Fibroblast of skin of back (primary cell): ENCODE measurements around the gene RBFOX1.

Source experiments
- DNase-seq: peaks from one replicate; pipeline ENCODE4 v3.0.0-alpha.2; 2013

Gene RBFOX1

GRCh38 chr16:7534749-7535148 is 202.1 kb downstream of the RBFOX1 start:
- DNase-seq = no peak

DNA sequence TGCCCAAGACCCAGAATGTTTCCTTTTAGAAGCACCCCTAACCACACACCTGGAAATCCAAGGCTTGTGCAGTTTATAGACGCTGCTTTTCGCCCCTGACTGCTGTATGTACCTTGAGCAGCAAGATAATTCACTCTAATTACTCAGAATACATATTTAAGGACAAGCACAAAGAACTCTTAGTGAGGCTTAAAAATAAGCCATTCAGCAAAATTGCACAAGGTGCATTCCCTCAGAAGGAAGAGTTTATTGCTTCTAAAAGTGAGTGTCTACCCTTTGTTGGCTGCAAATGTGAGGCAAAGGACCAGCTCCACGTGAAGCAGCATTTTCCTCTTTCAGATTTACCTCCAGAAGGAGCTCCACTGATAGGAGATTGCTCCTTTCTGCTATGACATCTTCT is 208.4 kb downstream of the RBFOX1 start:
- no peak for DNase-seq

DNA sequence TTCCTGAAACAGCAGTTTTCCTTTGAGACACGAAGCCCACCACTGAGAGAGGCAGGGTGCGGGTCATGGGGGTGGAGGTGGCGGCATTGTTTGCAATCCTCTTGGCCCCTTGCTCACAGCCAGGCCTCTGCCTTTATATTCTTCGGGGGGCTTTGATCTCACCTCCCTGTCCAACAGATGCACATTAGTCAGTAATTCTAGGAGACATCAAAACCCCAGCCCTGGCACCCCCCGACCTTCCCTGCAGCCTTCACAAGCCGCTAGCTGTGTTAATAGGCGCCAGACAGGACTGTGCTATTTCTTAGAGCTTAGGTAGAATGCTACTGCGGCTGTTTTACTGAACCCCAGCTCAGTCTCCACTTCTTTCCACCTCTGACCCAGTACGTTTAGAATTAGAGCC is 212.6 kb downstream of the RBFOX1 start:
- DNase-seq = no peak

DNA sequence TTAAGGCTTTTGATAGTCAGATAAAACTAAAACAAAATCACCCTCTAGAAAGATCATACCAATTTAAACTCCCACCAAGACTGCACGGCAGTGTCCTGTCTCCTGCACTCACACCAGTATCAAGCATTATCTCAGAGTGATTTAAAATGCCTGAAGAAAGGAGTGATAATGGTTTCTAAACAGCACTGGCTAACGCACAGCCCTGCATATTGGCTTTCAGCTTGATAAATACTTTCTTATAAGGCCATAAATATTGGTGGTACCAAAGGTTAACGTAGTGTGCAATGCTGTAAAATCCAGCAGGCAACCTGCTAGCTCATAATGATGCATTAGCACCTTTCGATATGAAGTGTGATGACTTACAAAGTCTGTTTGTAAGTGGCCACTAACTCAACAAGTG is 214.3 kb downstream of the RBFOX1 start:
- no peak for DNase-seq

DNA sequence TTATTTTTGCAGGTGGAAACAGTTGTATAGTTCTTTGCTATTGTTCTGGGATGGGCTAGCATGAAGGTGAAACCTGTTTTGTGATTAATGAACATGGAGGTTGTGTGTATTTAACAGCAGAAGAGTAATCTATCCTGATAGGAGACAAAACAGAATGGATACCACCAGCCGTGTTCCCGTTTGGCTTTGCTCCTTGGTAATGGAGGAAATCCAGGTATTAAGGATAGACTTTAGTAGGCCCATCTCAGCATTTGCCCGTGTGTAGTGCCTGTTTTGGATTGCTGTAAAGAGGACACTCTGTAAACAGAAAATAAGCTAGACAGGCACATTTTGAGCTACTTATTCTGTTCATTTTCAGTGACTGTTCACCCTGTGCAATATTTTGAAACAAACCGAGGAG is 215.1 kb downstream of the RBFOX1 start:
- no peak for DNase-seq

DNA sequence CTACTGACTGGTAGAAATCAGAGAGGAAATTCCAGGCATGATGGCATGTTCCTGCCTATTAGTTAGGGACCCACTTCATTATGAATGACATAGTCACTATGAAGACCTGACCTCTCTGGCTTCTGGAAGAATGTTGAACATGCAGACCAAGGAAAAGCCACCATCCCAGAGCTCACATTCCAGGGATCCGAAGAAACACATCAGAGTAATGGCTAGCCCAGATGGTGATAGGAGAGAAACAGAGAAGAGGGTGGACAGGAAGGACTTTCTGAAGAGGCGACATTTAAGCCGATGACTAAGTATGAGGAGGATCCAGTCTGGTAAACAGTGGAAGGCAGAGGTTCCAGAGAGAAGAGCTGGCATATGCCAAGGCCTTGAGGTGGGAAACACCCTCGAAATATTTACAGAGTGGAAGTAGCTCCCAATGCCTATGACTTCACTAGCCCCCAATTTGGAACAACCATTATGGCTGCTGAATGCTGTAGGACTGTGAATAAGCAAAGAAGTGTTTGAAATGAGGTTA is 216.2 kb downstream of the RBFOX1 start:
- DNase-seq = no peak

DNA sequence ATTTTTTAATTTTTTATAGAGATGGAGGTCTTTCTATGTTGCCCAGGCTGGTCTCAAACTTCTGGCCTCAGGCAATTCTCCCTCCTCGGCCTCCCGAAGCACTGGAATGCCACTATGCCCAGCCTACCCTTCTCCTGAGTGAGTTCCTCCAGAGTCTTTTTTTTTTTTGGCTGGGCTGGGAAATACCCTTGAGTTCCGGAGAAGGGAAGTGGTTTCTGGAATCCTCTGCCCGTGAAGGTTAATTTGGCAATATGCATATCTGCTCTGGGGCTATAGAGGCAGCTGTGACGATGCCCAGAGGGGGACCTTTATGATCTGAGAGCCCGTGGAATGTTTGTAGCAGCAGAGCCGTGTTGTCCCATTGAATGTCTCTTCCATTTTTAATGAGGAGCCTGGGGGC is 217.5 kb downstream of the RBFOX1 start:
- DNase-seq = no peak

DNA sequence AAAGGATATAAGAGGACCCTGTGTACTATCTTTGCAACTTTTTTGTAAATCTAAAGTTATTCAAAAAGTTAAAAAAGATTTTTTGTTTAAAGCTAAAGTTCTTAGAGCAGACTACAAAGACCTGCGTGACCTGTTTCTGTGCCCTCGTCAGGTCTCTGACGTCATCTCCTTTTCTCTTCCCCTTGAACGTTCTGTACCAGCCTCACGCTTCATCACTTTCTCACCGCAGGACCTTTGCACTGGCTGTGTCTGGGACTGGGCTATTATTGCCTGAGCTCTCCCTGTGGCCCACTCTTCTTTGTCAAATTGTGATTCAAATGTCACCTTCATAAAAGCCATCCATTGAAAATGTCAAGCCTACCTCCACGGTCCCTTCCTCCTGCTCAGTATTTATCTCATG is 222.8 kb downstream of the RBFOX1 start:
- no peak for DNase-seq

DNA sequence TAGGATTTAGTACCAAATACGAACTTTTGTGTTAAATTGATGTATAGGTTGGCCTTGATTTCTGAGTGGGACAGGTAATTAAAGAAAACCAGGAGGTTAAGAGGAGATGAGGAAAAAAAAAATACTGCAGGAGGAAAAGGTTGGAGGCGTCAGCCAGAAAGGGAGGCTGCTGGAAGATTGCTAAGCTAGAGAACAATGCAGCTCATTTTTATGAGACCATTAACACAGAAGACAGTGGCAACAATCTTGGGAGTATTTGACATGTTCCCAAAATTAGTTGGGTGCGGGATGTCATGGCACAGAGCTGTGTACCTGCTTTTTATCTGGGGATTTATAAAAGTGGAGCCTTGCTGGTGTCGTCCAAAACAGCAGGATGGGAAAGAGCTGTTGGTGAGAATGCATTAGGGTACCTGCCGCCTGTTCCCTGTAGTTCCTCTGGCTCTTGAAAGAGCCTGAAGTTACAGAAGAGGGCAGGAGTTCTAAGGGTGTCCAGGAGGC is 229.3 kb downstream of the RBFOX1 start:
- no peak for DNase-seq

- no peak for DNase-seq
These were observed 233.7 kb downstream of the RBFOX1 start for GRCh38 chr16:7566360-7566759.

DNA sequence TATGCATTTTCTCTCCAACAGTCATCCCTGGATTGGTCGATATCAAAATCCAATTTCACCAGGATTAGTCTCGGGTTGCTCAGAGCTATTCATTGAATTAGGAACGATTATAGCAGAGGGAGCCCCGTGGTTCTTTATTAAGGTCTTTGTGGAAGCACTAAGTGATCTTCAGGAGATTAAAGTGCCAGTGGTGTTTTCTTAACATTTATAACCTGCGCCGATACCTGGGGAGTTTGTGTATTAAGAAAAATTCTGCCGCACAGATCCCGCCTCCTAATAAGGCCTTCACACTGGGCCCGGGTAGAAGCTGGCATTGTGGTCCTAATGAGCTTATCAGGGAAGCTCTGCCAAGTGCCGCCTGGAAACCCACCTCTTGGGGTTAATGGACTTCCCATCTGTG is 238.7 kb downstream of the RBFOX1 start:
- DNase-seq = no peak

DNA sequence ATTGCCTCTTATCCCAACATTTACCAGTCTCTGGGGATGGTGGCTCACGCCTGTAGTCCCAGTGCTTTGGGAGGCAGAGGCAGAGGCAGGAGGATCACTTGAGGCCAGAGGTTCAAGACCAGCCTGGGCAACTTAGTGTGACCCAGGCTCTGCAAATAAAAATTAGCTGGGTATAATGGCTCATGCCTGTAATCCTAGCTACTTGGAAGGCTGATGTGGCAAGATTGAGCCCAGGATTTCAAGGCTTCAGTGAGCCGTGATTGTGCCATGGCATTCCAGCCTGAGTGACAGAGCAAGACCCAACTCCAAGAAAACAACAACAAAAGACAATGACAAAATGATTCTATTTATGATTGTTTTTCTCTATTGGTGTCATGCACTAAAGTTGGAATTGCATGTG is 244.9 kb downstream of the RBFOX1 start:
- DNase-seq = no peak

GRCh38 chr16:7579454-7579853 is 246.8 kb downstream of the RBFOX1 start:
- DNase-seq = no peak

DNA sequence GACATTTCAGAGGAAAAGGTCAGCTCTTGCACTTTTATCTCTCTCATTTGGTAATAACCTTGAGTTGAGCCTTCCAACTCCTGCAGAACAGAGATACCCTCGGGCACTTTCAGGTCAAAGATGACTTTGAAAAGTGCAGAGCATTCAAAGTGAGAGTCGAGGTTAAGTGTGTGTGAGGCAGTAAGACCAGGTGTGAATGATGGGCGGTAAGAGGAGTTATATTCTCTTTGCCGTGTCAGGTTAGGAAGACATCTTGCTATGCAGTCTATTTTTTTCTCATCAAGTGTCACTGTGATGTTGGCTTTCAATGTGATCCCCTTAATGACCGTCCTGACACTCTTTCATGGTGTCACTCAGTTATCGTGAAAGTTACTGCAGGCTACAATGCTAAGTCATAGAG is 248.5 kb downstream of the RBFOX1 start:
- DNase-seq = no peak

GRCh38 chr16:7583396-7583795 is 250.8 kb downstream of the RBFOX1 start:
- DNase-seq = no peak

DNA sequence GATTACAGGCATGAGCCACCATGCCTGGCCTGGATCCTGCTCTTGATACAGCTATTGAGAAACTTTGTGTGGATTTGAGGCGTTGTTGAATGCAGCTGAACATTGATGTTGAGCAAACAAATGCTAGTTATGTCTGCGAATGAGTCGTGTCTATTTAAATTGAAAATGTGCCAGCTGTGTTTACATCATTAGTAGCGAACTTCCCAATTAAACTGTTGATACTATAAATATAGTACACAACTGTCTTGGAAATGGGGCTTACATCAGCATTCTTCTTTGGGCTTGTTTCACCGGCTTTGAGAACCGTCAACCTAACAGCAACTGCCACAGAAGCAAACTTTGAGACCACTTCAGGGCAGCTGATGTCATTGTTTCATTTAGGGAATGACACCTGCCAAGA is 251.9 kb downstream of the RBFOX1 start:
- no peak for DNase-seq

GRCh38 chr16:7585705-7586104 is 253.1 kb downstream of the RBFOX1 start:
- no peak for DNase-seq

GRCh38 chr16:7590934-7591333 is 258.3 kb downstream of the RBFOX1 start:
- DNase-seq = no peak

DNA sequence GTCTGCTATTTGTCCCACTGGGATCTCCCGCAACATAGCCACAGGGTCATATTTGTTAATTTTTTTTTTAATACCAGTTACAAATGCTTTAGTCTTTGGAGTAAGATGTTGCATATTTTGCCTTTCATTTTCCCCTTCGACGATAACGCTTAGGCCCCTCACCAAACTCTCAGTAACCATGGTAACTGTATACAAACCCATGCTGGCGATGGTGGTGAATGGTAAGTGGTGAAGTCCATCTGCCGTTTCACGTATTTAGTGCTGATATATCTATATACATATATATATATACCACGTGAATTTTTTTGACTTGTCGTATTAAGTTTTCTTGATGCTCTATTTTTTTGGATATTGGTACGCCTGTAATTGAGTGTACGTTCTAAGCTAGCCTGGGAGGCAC is 263.7 kb downstream of the RBFOX1 start:
- no peak for DNase-seq

DNA sequence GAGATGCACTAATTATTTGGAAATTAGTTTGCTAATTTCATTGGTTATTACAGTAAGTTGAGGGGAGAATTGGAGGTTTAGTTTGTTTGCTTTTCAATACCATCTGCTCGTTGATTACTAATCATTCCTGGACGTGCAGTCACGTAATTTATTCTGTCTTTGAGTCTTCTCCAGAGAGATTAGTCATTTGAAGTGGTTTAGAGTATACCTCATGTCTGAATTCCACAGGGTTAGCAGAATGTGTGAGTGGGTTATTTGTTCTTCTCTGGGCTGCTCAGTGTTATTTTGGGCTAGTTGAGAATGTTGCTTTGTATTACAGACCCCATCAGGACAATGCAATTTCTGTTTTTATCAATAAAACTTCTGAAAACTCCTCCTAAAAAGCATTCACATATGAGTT is 265.0 kb downstream of the RBFOX1 start:
- DNase-seq = peak; percentile 44

- DNase-seq = peak; percentile 27
These were observed 268.5 kb downstream of the RBFOX1 start for GRCh38 chr16:7601100-7601499.

DNA sequence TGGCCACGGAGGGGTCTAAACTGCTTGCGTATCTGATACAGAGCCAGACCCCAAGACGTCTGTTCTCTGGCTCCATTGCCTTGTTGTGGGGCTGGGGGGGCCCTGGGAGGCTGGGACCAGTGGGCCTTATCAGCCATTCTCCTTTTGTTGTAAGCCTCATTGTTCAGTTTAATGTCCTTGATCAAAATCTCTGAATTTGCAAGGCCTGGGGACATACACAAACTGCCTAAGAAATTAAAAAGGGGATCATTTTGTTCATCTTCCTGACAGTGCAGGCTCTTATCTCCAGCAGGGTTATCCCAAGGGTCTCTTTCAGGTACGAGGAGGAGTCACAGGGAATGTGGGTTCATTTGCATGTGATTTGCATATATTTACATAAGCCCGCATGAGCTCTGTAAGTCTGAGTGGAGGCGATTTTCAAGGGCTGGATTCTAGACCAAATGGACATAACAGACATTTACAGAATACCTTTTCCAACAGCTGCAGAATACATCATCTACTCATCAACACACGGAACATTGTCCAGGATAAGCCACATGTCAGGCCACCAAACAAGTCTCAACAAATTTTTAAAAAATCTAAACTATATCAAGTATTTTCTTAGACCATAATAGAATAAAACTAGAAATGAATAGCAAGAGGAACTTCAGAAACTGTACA is 269.8 kb downstream of the RBFOX1 start:
- DNase-seq = no peak

DNA sequence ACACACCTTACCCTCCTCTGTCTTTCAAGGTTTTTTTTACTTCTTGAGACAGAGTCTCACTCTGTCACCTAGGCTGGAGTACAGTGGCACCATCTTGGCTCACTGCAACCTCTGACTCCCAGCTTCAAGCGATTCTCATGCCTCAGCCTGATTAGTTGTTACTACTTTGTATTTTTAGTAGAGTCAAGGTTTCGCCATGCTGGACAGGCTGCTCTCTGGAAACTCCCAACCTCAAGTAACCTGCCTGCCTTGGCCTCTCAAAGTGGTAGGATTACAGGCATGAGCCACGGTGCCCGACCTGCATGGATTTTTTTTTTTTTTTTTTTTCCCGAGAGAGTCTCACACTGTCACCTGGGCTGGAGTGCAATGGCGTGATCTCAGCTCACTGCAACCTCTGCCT is 273.2 kb downstream of the RBFOX1 start:
- no peak for DNase-seq

GRCh38 chr16:7612671-7613070 is 280.0 kb downstream of the RBFOX1 start:
- DNase-seq = no peak

GRCh38 chr16:7613518-7613917 is 280.9 kb downstream of the RBFOX1 start:
- DNase-seq = no peak
